Activated naive CD8-positive, alpha-beta T cell treated with anti-CD3 and anti-CD28 coated beads, Interleukin-2, amount 50 U/mL, for 16 hours (primary cell): ENCODE results near the gene BDKRB1.

Source experiments
- DNase-seq: peaks from one replicate; pipeline ENCODE4 v3.0.0-alpha.2; 2020; ENCODE audit warnings: low read depth, low spot score

BDKRB1 gene

GRCh38 chr14:96255501-96256366 lies at the start of gene BDKRB1:
Gene BDKRB1, plus strand, starts transcription at chr14:96256210. Its CDS starts 7,473 bp downstream, at chr14:96263683.
- no peak for DNase-seq

- DNase-seq: no peak
These were observed 49.5 kb upstream of the BDKRB1 start for GRCh38 chr14:96206461-96206860.

GRCh38 chr14:96207686-96208085 lies 48.3 kb upstream of the BDKRB1 start:
- no peak for DNase-seq

- DNase-seq: no peak
These were observed 47.3 kb upstream of the BDKRB1 start for GRCh38 chr14:96208739-96209138.

GRCh38 chr14:96212140-96212539 lies 43.9 kb upstream of the BDKRB1 start:
- no peak for DNase-seq

- no peak for DNase-seq
These were observed 43.1 kb upstream of the BDKRB1 start for GRCh38 chr14:96212896-96213295.

GRCh38 chr14:96213871-96214465 lies 42.0 kb upstream of the BDKRB1 start:
- DNase-seq: no peak

- DNase-seq: no peak
These were observed 41.2 kb upstream of the BDKRB1 start for GRCh38 chr14:96214793-96215192.

- DNase-seq: no peak
These were observed 40.4 kb upstream of the BDKRB1 start for GRCh38 chr14:96215452-96216244.

GRCh38 chr14:96216627-96217026 lies 39.4 kb upstream of the BDKRB1 start:
- DNase-seq: no peak

- no peak for DNase-seq
These were observed 38.6 kb upstream of the BDKRB1 start for GRCh38 chr14:96217376-96217913.

- DNase-seq: no peak
These were observed 34.8 kb upstream of the BDKRB1 start for GRCh38 chr14:96221109-96221650.

GRCh38 chr14:96221841-96222240 lies 34.2 kb upstream of the BDKRB1 start:
- no peak for DNase-seq

- DNase-seq: no peak
These were observed 31.4 kb upstream of the BDKRB1 start for GRCh38 chr14:96224480-96225096.

GRCh38 chr14:96225213-96225612 lies 30.8 kb upstream of the BDKRB1 start:
- no peak for DNase-seq

- no peak for DNase-seq
These were observed 30.3 kb upstream of the BDKRB1 start for GRCh38 chr14:96225745-96226151.

GRCh38 chr14:96227428-96227827 lies 28.6 kb upstream of the BDKRB1 start:
- no peak for DNase-seq

- no peak for DNase-seq
These were observed 26.7 kb upstream of the BDKRB1 start for GRCh38 chr14:96229315-96229714.

- no peak for DNase-seq
These were observed 25.0 kb upstream of the BDKRB1 start for GRCh38 chr14:96231056-96231455.

- no peak for DNase-seq
These were observed 24.4 kb upstream of the BDKRB1 start for GRCh38 chr14:96231526-96232130.

- no peak for DNase-seq
These were observed 23.5 kb upstream of the BDKRB1 start for GRCh38 chr14:96232506-96232905.
